Aorta (tissue), 5 donors: ENCODE measurements around the gene PPIP5K2. TPM values are rescaled to one million over a fixed set of nuclear protein-coding genes. Genes with fewer than 3 reads are reported as not detected.
"Not testable (repeated sequence)": the region's sequence is repeated elsewhere in the genome, so short reads cannot be mapped to it uniquely, and the experiment has no call there.

ENCODE experiments used
- ATAC-seq: fragments of 200-7000 bp; cut with Tn5 transposase; one replicate; pipeline ENCODE4 v1.9.1; 2022; ENCODE audit warnings: moderate library complexity; ENCODE audit not compliant: low FRiP score
- DNase-seq, 2 donors: peaks; one replicate each; pipeline ENCODE4 v3.0.0-alpha.2; 2020
- H3K27ac ChIP-seq, 2 donors: one replicate each; pipeline ENCODE4 v1.5.1; 2013; ENCODE audit warnings: low read length in 2 of 2, mild to moderate bottlenecking in 2 of 2, moderate library complexity in 2 of 2, control low read depth in 1 of 2, inconsistent platforms in 1 of 2, low read depth in 1 of 2
- H3K27me3 ChIP-seq, 2 donors: one replicate each; pipeline ENCODE4 v1.6.1; 2013; ENCODE audit warnings: control low read depth in 1 of 2, low read length in 1 of 2, mild to moderate bottlenecking in 1 of 2, moderate library complexity in 1 of 2; ENCODE audit not compliant: insufficient read depth in 2 of 2, control insufficient read depth in 1 of 2
- H3K36me3 ChIP-seq, 2 donors: one replicate each; pipeline ENCODE4 v1.6.1; 2013; ENCODE audit warnings: control low read depth in 1 of 2, low read length in 1 of 2, mild to moderate bottlenecking in 1 of 2; ENCODE audit not compliant: insufficient read depth in 2 of 2, control insufficient read depth in 1 of 2
- H3K4me1 ChIP-seq, 2 donors: one replicate each; pipeline ENCODE4 v1.6.1; 2013; ENCODE audit warnings: low read length in 2 of 2, control low read depth in 1 of 2, mild to moderate bottlenecking in 1 of 2, moderate library complexity in 1 of 2; ENCODE audit not compliant: insufficient read depth in 2 of 2, control insufficient read depth in 1 of 2
- H3K4me3 ChIP-seq, 2 donors: one replicate each; pipeline ENCODE4 v1.5.1; 2013; ENCODE audit warnings: low read length in 2 of 2, control low read depth in 1 of 2, mild to moderate bottlenecking in 1 of 2
- H3K9me3 ChIP-seq: one replicate; pipeline ENCODE4 v1.6.1; 2013; ENCODE audit warnings: mild to moderate bottlenecking, low read length; ENCODE audit not compliant: control insufficient read depth
- WGBS, 2 donors: extraction: QIAGEN DNeasy Blood & Tissue Kit; methylation state at CpG; one replicate each; pipeline ENCODE4 v1.1.7; 2013; 5-methylcytosine and 5-hydroxymethylcytosine counted together
- intact Hi-C, 2 donors: fragments of 100-400 bp; cut with DNase I; formaldehyde crosslinking; loops; one replicate each; pipeline versions ENCODE4 v1.14.2 to v1.15.0; 2022
- polyA plus RNA-seq, 2 donors: library from polyadenylated mRNA; stranded (reverse); fragments of 200-250 nt; gene quantifications; one replicate each; pipeline ENCODE4 v1.2.3, GENCODE V29; 2013
- total RNA-seq, 2 donors: library from RNA; stranded (reverse); fragmentation: NEBNext Ultra II Directional; extraction: Animal tissue kit (Norgen Biotek cat#: 25700); gene quantifications; one replicate each; pipeline ENCODE4 v1.2.1, GENCODE V29; 2021
- donor health status: healthy with polysubstance abuse.
- donor health status: Bipolar disorder and iron deficiency.
- donor health status: DM: no; HTN: no; CAD: no.
- donor health status: DM: no; HTN: no; CAD: no.
- donor health status: DM: yes; HTN: yes; CAD: no.

The PPIP5K2 gene
- total and polyA plus RNA-seq, 4 donors: 17.9 to 79.4 (median 61.3) TPM

DNA sequence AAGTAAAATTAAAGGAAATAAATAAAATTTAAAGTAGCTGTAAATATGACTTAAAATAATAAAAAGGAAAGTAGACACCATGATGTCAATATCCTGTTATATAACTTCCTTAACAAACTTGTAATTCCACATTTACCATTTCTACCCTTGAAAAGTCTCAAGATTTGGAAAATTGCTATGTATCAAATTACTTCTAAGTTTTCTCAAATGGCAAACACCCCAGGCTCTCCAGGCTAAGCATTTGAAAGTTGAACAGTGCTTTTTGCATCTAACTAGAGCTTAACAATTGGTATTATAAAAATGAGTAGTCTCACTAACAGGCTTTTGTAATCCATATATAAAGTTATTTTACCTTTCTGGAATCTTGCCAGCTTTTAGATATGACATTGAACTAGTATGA, 97.0 kb downstream of the PPIP5K2 start:
- intact Hi-C loops: no loop called here
- H3K27me3 ChIP-seq: no peaks in the 10 kb centered on the region
- no peaks in the 10 kb centered on the region for H3K4me1 ChIP-seq
- H3K27ac ChIP-seq: no peak overlapping the region
- ATAC-seq: no peak
- peaks cover 1% of the 10 kb centered on the region for H3K9me3 ChIP-seq
- H3K4me3 ChIP-seq: no peak overlapping the region
- DNase-seq: no peak
- no peaks in the 10 kb centered on the region for H3K36me3 ChIP-seq

DNA sequence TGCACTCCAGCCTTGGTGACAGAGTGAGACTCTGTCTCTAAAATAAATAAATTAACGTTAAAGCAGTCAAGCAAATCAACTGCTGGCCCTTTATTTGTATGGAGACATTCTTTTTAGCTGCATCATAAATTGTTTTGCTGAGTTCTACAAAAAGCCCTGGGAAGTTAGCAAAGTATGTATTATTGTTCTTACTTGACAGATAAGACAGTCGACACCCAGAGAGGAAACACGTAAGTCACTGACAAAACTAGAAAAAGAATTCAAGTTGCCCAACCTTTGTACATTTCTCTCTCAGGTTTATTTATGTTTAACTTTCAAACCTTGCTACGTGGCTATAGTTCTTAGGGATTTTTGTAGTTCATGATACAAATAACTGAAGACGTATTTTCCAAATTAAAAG, 98.1 kb downstream of the PPIP5K2 start:
- no peak for ATAC-seq
- H3K27me3 ChIP-seq: no peaks in the 10 kb centered on the region
- H3K4me1 ChIP-seq: no peaks in the 10 kb centered on the region
- peaks cover 1% of the 10 kb centered on the region for H3K9me3 ChIP-seq
- H3K4me3 ChIP-seq: no peak overlapping the region
- no peaks in the 10 kb centered on the region for H3K36me3 ChIP-seq
- intact Hi-C loops: no loop called here
- no peak overlapping the region for H3K27ac ChIP-seq
- DNase-seq: no peak
- WGBS, 2 donors: 29% methylated on average over 5 of the region's 5 CpGs

DNA sequence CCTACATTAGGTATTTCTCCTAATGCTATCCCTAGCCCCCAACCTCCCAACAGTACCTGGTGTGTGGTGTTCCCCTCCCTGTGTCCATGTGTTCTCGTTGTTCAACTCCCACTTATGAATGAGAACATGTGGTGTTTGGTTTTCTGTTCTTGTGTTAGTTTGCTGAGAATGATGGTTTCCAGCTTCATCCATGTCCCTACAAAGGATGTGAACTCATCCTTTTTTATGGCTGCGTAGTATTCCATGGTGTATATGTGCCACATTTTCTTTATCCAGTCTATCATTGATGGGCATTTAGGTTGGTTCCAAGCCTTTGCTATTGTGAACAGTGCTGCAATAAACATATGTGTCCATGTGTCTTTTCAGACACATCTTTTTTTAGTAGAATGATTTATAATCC, 99.0 kb downstream of the PPIP5K2 start:
- H3K27ac ChIP-seq, ATAC-seq, H3K27me3 ChIP-seq, H3K9me3 ChIP-seq, intact Hi-C loops, H3K4me3 ChIP-seq, DNase-seq, H3K4me1 ChIP-seq, H3K36me3 ChIP-seq: not testable (repeated sequence)
- 92 to 98% methylated on average over 2 of the region's 2 CpGs for WGBS, 2 donors

DNA sequence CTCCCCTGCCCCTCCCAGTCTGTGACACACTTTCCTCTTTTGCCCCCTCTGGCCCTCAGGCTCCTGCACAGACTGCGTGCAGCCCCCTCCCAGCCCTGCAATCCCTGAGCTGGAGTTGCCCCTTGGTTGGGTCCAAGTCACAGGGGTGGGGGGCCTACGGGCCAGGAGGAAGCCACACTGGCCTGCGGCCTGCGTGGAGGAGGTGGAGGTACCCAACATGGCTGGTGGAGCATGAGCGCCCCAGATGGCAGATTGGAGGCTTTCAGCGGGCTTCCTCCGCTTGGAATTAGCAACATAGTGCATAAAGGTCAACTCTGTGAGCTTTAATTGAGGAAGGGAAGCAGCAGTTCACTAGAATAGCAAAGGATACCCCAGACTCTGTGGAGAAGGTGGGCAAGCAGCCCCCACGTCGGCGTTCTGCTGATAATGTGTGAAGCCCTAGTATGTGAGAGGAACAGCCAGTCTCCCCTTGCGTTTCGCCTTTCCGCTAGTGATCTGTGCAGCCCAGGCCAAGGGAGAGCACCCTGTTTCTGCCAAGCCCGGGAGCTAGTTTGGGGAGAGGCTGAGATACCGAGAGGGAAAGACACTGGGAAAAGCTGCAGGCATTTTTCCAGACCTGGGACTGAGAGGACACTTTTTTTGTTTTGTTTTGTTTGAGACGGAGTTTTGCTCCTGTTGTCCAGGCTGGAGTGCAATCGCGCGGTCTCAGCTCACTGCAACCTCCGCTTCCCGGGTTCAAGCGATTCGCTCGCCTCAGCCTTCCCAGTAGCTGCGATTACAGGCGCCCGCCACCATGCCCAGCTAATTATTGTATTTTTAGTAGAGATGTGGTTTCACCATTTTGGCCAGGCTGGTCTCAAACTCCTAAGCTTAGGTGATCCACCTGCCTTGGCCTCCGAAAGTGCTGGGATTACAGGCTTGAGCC, 103.2 kb downstream of the PPIP5K2 start:
- Histone ChIP-seq H3K36me3 (no peaks in the 10 kb centered on the region), H3K4me3 (no peak overlapping the region), H3K9me3 (no peaks in the 10 kb centered on the region), H3K27me3 (no peaks in the 10 kb centered on the region), H3K27ac (no peak overlapping the region), H3K4me1 (no peaks in the 10 kb centered on the region)
- peak; percentile 41 for ATAC-seq
- WGBS, 2 donors: 89 to 91% methylated on average over 28 of the region's 28 CpGs
- intact Hi-C loops: no loop called here
- no peak for DNase-seq

DNA sequence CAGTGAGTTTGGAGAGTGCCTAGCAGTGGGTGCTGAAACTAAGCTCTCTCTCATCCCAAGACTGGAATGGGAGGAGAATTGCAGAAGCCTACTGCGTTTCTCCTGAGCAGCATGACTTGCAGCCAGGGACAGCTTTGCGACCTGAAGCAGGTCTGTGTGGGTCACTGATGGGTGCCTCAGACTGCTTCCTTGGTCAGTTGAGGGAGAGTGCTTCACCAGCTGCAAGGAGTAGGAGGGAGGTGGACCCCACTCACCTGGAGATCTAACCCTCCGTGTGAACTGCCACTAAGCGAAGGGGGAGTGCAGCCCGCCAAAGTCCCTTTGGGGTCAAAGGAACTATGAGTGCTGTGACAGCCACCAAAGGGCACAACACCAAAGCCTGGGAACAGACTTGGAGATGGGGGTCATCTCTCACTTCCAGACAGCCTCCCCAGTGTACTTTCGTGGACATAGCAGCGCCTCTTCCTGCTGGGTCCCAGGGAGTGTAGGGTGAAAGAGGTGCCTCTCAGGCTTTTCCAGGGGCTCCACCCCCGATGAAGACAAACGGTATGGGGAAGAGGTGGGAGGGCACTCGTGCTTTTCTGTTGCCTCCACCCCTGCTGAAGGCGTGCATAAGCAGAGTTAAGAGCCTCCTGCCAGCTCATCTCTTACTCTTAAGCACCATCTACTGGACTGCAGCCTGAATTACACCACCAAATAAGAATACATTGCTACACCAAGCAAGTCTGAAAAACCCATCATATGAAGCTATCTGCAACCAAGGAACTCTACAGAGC, 104.2 kb downstream of the PPIP5K2 start:
- 56 to 60% methylated on average over 11 of the region's 11 CpGs for whole genome bisulfite sequencing, 2 donors
- Histone ChIP-seq H3K27ac (no peak overlapping the region), H3K36me3 (no peaks in the 10 kb centered on the region), H3K4me1 (no peaks in the 10 kb centered on the region), H3K27me3 (no peaks in the 10 kb centered on the region), H3K9me3 (no peaks in the 10 kb centered on the region), H3K4me3 (no peak overlapping the region)
- intact Hi-C loops: no loop called here
- DNase-seq (no peak), ATAC-seq (peak; percentile 80)

DNA sequence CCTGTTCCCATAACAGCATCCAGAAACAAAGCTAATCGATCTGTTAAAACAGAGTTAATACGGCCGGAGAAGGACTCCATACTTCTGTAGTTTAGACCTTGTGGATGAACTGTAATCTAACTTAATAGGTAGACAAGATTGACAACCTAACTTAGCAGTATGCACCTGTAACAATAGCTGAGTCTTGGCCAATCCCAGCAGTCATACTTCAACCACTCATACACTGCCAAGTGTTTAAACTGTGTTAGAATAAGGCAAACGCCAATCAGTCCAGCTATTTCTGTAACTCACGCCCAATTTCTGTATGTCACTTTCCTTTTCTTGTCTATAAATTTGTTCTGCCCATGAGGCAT, 104.8 kb downstream of the PPIP5K2 start:
- Histone ChIP-seq H3K4me3 (no peak overlapping the region), H3K9me3 (no peaks in the 10 kb centered on the region), H3K36me3 (no peaks in the 10 kb centered on the region), H3K27me3 (no peaks in the 10 kb centered on the region), H3K27ac (no peak overlapping the region), H3K4me1 (no peaks in the 10 kb centered on the region)
- DNase-seq: no peak
- intact Hi-C loops: no loop called here
- no peak for ATAC-seq
- WGBS, 2 donors: 83 to 85% methylated on average over 5 of the region's 5 CpGs

DNA sequence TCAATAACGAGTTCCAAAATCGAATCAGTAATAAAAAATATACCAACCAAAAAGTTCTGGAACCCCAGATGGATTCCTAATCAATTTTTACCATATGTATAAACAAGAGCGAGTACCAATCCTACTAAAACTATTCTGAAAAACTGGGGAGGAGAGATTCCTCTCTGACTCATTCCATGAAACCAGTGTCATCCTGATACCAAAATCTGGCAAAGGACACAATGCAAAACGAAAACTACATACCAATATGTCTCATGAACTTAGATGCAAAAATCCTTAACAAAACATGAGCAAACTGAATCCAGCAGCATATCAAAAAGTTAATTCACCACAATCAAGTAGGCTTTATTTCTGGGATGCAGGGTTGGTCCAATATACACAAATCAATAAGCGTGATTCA, 108.0 kb downstream of the PPIP5K2 start:
- H3K36me3 ChIP-seq: no peaks in the 10 kb centered on the region
- WGBS, 2 donors: 84 to 88% methylated on average over 5 of the region's 5 CpGs
- H3K9me3 ChIP-seq: no peaks in the 10 kb centered on the region
- no peaks in the 10 kb centered on the region for H3K4me1 ChIP-seq
- no peak for DNase-seq
- no peak overlapping the region for H3K27ac ChIP-seq
- no peak overlapping the region for H3K4me3 ChIP-seq
- ATAC-seq: no peak
- no peaks in the 10 kb centered on the region for H3K27me3 ChIP-seq
- intact Hi-C loops: no loop called here

DNA sequence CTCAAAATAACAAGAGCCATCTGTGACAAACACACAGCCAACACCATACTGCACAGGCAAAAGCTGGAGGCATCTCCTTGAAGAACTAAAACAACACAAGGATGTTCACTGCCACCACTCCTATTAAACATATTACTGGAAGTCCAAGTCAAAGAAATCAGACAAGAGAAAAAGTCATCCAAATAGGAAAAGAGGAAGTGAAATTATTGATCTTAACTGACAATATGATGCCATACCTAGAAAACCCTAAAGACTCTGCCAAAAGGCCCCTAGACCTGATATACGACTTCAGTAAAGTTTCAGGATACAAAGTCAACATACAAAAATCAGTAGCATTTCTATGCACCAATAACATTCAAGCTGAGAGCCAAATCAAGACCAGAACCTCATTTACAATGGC, 108.5 kb downstream of the PPIP5K2 start:
- intact Hi-C loops: no loop called here
- H3K27me3 ChIP-seq: no peaks in the 10 kb centered on the region
- H3K9me3 ChIP-seq: no peaks in the 10 kb centered on the region
- H3K36me3 ChIP-seq: no peaks in the 10 kb centered on the region
- no peak overlapping the region for H3K27ac ChIP-seq
- H3K4me3 ChIP-seq: no peak overlapping the region
- DNase-seq: no peak
- no peak for ATAC-seq
- no peaks in the 10 kb centered on the region for H3K4me1 ChIP-seq
- WGBS, 2 donors: 78 to 82% methylated on average over 1 of the region's 1 CpG
